SK-N-SH (cell line): Measurements from ENCODE around the gene PEPD. TPM values are rescaled to one million over a fixed set of nuclear protein-coding genes. Genes with fewer than 3 reads are reported as not detected.

Experiments
- CTCF ChIA-PET: fragments of 300-600, 350-600 bp; formaldehyde crosslinking; extraction: SDS; loops from one replicate; lab custom pipeline; 2021; lab: Yijun Ruan, JAX
- POLR2A ChIA-PET: fragments of 350-600 bp; sonication (Branson Sonifier 250); formaldehyde crosslinking; extraction: SDS; loops from one replicate; lab custom pipeline; 2020; ENCODE audit warnings: antibody characterized with exemption, inconsistent platforms; lab: Yijun Ruan, JAX
- DNase-seq: peaks from one replicate; pipeline ENCODE4 v3.0.0; 2012
- H2AFZ ChIP-seq: fragments of 200-600 bp; sonication (generic); 2 replicates; pipeline ENCODE4 v1.8.1; 2016; ENCODE audit warnings: antibody characterized with exemption, mild to moderate bottlenecking, low read depth
- H3F3A ChIP-seq: fragments of 200-600 bp; sonication (generic); replicated peaks from 2 replicates; pipeline ENCODE3; 2016; ENCODE audit warnings: antibody characterized with exemption, mild to moderate bottlenecking; ENCODE audit not compliant: insufficient read depth
- H3K27ac ChIP-seq, 2 experiments: fragments of 200-500 bp in 1 of 2; fragments of 200-600 bp in 1 of 2; sonication (Bioruptor generic) in 1 of 2; sonication (generic), shearing (Covaris generic) in 1 of 2; 2 replicates each; pipeline versions ENCODE4 v1.5.1 to v1.6.1; 2014 to 2016; ENCODE audit warnings: low read depth in 2 of 2, inconsistent platforms in 1 of 2, low read length in 1 of 2, mild to moderate bottlenecking in 1 of 2, mixed read lengths in 1 of 2
- H3K27me3 ChIP-seq: fragments of 200-600 bp; sonication (generic), shearing (Covaris generic); 2 replicates; pipeline ENCODE4 v1.6.1; 2016; ENCODE audit warnings: mixed run types; ENCODE audit not compliant: insufficient read depth
- H3K36me3 ChIP-seq, 2 experiments: fragments of 200-500 bp in 1 of 2; fragments of 200-600 bp in 1 of 2; sonication (Bioruptor generic) in 1 of 2; sonication (generic) in 1 of 2; replicated peaks in 1 of 2; 2 replicates each; pipeline versions ENCODE3 to v1.5.1; 2014 to 2016; ENCODE audit warnings: low read length in 1 of 2, mild to moderate bottlenecking in 1 of 2; ENCODE audit not compliant: insufficient read depth in 2 of 2, control insufficient read depth in 1 of 2
- H3K4me1 ChIP-seq, 2 experiments: fragments of 200-500 bp in 1 of 2; fragments of 200-600 bp in 1 of 2; sonication (Bioruptor generic) in 1 of 2; sonication (generic), shearing (Covaris generic) in 1 of 2; 2 replicates each; pipeline versions ENCODE4 v1.5.1 to v1.6.1; 2014 to 2016; ENCODE audit warnings: low read depth in 1 of 2, low read length in 1 of 2, mixed run types in 1 of 2; ENCODE audit not compliant: insufficient read depth in 2 of 2, control insufficient read depth in 1 of 2
- H3K4me2 ChIP-seq: fragments of 200-600 bp; sonication (generic), shearing (Covaris generic); 2 replicates; pipeline ENCODE4 v1.6.1; 2017; ENCODE audit warnings: mixed run types
- H3K4me3 ChIP-seq, 2 experiments: fragments of 200-500 bp in 1 of 2; fragments of 200-600 bp in 1 of 2; sonication (Bioruptor generic) in 1 of 2; sonication (generic), shearing (Covaris generic) in 1 of 2; 2 replicates each; pipeline versions ENCODE4 v1.5.1 to v1.8.1; 2014 to 2016; ENCODE audit warnings: low read depth in 2 of 2, inconsistent platforms in 1 of 2, low read length in 1 of 2, mild to moderate bottlenecking in 1 of 2, mixed read lengths in 1 of 2, moderate library complexity in 1 of 2
- H3K79me2 ChIP-seq: fragments of 200-600 bp; sonication (generic); 2 replicates; pipeline ENCODE4 v1.8.1; 2017; ENCODE audit warnings: mild to moderate bottlenecking; ENCODE audit not compliant: insufficient read depth
- H3K9ac ChIP-seq: fragments of 200-600 bp; sonication (generic); 2 replicates; pipeline ENCODE4 v1.6.1; 2017; ENCODE audit warnings: mixed run types
- H3K9me2 ChIP-seq: fragments of 200-600 bp; sonication (generic); 2 replicates; pipeline ENCODE4 v1.6.1; 2017; ENCODE audit warnings: mixed run types
- H3K9me3 ChIP-seq: fragments of 200-600 bp; sonication (generic); 2 replicates; pipeline ENCODE4 v1.6.1; 2017; ENCODE audit warnings: mixed run types, mild to moderate bottlenecking, moderate library complexity
- H4K20me1 ChIP-seq: fragments of 200-600 bp; sonication (generic); 2 replicates; pipeline ENCODE4 v1.6.1; 2017; ENCODE audit warnings: mild to moderate bottlenecking, mixed run types; ENCODE audit not compliant: insufficient read depth
- ELF1 ChIP-seq: IDR thresholded peaks from 2 replicates; pipeline ENCODE4 v1.4.0; 2012
- RAD21 ChIP-seq: IDR thresholded peaks from 2 replicates; pipeline ENCODE4 v1.6.1; 2012; ENCODE audit warnings: mild to moderate bottlenecking, low read length
- RFX5 ChIP-seq: IDR thresholded peaks from 2 replicates; pipeline ENCODE4 v1.6.1; 2012; ENCODE audit warnings: mild to moderate bottlenecking, improper control_type of control experiment, low read length
- RXRA ChIP-seq: IDR thresholded peaks from 2 replicates; pipeline ENCODE4 v1.4.0; 2012; ENCODE audit warnings: low read depth, mild to moderate bottlenecking, borderline replicate concordance
- SIN3A ChIP-seq: IDR thresholded peaks from 2 replicates; pipeline ENCODE4 v1.6.1; 2012; ENCODE audit warnings: low read depth, mild to moderate bottlenecking, low read length, moderate library complexity, borderline replicate concordance
- SMC3 ChIP-seq: IDR thresholded peaks from 2 replicates; pipeline ENCODE4 v1.6.1; 2012; ENCODE audit warnings: low read depth, low read length, improper control_type of control experiment
- USF1 ChIP-seq: IDR thresholded peaks from 2 replicates; pipeline ENCODE4 v1.4.0; 2012; ENCODE audit warnings: low read depth, borderline replicate concordance
- WGBS: methylation state at CpG from one replicate; pipeline ENCODE4 v1.1.6; 2017; ENCODE audit warnings: low lambda C conversion rate; 5-methylcytosine and 5-hydroxymethylcytosine counted together
- polyA plus RNA-seq, 3 experiments: library from polyadenylated mRNA; depleted of rRNA; stranded (reverse); fragments of >200 nt; gene quantifications; 2 replicates each; pipeline ENCODE4 v1.2.3, GENCODE V29; 2012
- TF ChIP-seq, protein P1 (sequence below): fragments of 200-600 bp; sonication (generic); IDR thresholded peaks from 2 replicates; pipeline ENCODE4 v1.6.1; 2017; ENCODE audit warnings: antibody characterized with exemption, mild to moderate bottlenecking, moderate library complexity
- TF ChIP-seq, protein P2 (sequence below): fragments of 150-350 bp; IDR thresholded peaks from 2 replicates; pipeline ENCODE4 v1.6.1; 2017; ENCODE audit warnings: antibody characterized with exemption, low read length, low read depth, borderline replicate concordance

PEPD gene
- polyA plus RNA-seq, 1 of the 3 experiments (the other 2 are of a cell fraction): 88.9 TPM

GRCh38 chr19:33487901-33488800 lies 33.4 kb downstream of the PEPD start:
- H3K4me2 ChIP-seq: no peak overlapping the region

More at GRCh38 chr19:33487901-33488800, 33.4 kb downstream of the PEPD start:
- H2AFZ ChIP-seq: no peak overlapping the region
- POLR2A ChIA-PET: no interaction called here
- no peaks in the 10 kb centered on the region for H3K27me3 ChIP-seq
- no peaks in the 10 kb centered on the region; a peak in 1 of 4 replicates for H3K4me1 ChIP-seq
- no peaks in the 10 kb centered on the region for H4K20me1 ChIP-seq
- peak; percentile 22 for DNase-seq
- no peak overlapping the region for H3K9ac ChIP-seq
- TF ChIP-seq, protein P1, sequence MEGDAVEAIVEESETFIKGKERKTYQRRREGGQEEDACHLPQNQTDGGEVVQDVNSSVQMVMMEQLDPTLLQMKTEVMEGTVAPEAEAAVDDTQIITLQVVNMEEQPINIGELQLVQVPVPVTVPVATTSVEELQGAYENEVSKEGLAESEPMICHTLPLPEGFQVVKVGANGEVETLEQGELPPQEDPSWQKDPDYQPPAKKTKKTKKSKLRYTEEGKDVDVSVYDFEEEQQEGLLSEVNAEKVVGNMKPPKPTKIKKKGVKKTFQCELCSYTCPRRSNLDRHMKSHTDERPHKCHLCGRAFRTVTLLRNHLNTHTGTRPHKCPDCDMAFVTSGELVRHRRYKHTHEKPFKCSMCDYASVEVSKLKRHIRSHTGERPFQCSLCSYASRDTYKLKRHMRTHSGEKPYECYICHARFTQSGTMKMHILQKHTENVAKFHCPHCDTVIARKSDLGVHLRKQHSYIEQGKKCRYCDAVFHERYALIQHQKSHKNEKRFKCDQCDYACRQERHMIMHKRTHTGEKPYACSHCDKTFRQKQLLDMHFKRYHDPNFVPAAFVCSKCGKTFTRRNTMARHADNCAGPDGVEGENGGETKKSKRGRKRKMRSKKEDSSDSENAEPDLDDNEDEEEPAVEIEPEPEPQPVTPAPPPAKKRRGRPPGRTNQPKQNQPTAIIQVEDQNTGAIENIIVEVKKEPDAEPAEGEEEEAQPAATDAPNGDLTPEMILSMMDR: no peak
- no peak for TF ChIP-seq ELF1
- TF ChIP-seq RXRA: no peak
- TF ChIP-seq SMC3: no peak
- TF ChIP-seq, protein P2, sequence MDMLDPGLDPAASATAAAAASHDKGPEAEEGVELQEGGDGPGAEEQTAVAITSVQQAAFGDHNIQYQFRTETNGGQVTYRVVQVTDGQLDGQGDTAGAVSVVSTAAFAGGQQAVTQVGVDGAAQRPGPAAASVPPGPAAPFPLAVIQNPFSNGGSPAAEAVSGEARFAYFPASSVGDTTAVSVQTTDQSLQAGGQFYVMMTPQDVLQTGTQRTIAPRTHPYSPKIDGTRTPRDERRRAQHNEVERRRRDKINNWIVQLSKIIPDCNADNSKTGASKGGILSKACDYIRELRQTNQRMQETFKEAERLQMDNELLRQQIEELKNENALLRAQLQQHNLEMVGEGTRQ: no peak
- TF ChIP-seq RFX5: no peak
- no peak for TF ChIP-seq SIN3A
- TF ChIP-seq USF1: no peak
- no peak for TF ChIP-seq RAD21
- no peak overlapping the region for H3K4me3 ChIP-seq
- H3K79me2 ChIP-seq: no peaks in the 10 kb centered on the region
- H3K27ac ChIP-seq: no peak overlapping the region
- WGBS: 81% methylated on average over 13 of the region's 16 CpGs
- no peaks in the 10 kb centered on the region for H3K9me2 ChIP-seq
- CTCF ChIA-PET: interaction anchor here (1.2 to 1.9 kb wide), 2 partner anchors 25 to 58 kb away, joined by 3 to 5 read pairs; no protein-coding TSS in a partner anchor
- H3F3A ChIP-seq: no peaks in the 10 kb centered on the region
- no peaks in the 10 kb centered on the region for H3K9me3 ChIP-seq
- H3K36me3 ChIP-seq: no peaks in the 10 kb centered on the region
